Endothelial cell of umbilical vein (primary cell): Measurements from ENCODE around the gene CPSF2. TPM values are rescaled to one million over a fixed set of nuclear protein-coding genes. Genes with fewer than 3 reads are reported as not detected.

Experiments used
- BruUV-seq: library from RNA; stranded (reverse); fragments of 400-500 nt; replicated peaks from 2 replicates; lab custom pipeline; 2021; lab: Mats Ljungman, UMichigan
- CTCF ChIA-PET: fragments of 300-600, 350-600 bp; sonication (Branson Sonifier 250); formaldehyde crosslinking; loops from one replicate; lab custom pipeline; 2021; ENCODE audit warnings: antibody characterized with exemption, inconsistent platforms; lab: Charles Lee
- POLR2A ChIA-PET: fragments of 300-600, 350-600 bp; sonication (Branson Sonifier 250); formaldehyde crosslinking; loops from one replicate; lab custom pipeline; 2021; ENCODE audit warnings: antibody characterized with exemption, inconsistent platforms; lab: Charles Lee
- DNase-seq: peaks from one replicate; pipeline ENCODE4 v3.0.0-alpha.2; 2011; ENCODE audit warnings: low read depth, low spot score
- FAIRE-seq: peaks from 2 replicates; lab custom pipeline; 2011; peaks lifted over from hg19 to GRCh38; lab: Jason Lieb, UNC
- H2AFZ ChIP-seq: 2 replicates; pipeline ENCODE4 v1.6.0; 2012; ENCODE audit warnings: low read depth, low read length, control low read depth, inconsistent platforms
- H3K27ac ChIP-seq: 2 replicates; pipeline ENCODE4 v1.5.1; 2011; ENCODE audit warnings: low read depth, mild to moderate bottlenecking, control low read depth, low read length, moderate library complexity; ENCODE audit not compliant: insufficient read depth
- H3K27me3 ChIP-seq, 2 experiments: 2 replicates each; pipeline versions ENCODE4 v1.6.0 to v1.6.1; 2011; ENCODE audit warnings: low read length in 2 of 2, mixed read lengths in 1 of 2; ENCODE audit not compliant: control insufficient read depth in 2 of 2, insufficient read depth in 2 of 2
- H3K36me3 ChIP-seq, 2 experiments: 2 replicates in 1 of 2; 3 replicates in 1 of 2; pipeline ENCODE4 v1.5.1; 2011; ENCODE audit warnings: low read length in 2 of 2, mild to moderate bottlenecking in 1 of 2, moderate library complexity in 1 of 2; ENCODE audit not compliant: control insufficient read depth in 2 of 2, insufficient read depth in 2 of 2; ENCODE audit errors: extremely low read depth in 1 of 2
- H3K4me1 ChIP-seq: 3 replicates; pipeline ENCODE4 v1.5.1; 2011; ENCODE audit warnings: mild to moderate bottlenecking, low read length; ENCODE audit not compliant: control insufficient read depth, insufficient read depth; ENCODE audit errors: extremely low read depth
- H3K4me2 ChIP-seq: 2 replicates; pipeline ENCODE4 v1.6.1; 2011; ENCODE audit warnings: low read length, control low read depth, mixed read lengths; ENCODE audit not compliant: insufficient read depth
- H3K4me3 ChIP-seq, 3 experiments: fragments of 200-600 bp in 1 of 3; sonication (generic), shearing (Covaris generic) in 1 of 3; replicated peaks in 1 of 3; 2 replicates each; pipeline ENCODE4 v1.5.1; 2011 to 2016; ENCODE audit warnings: control low read depth in 3 of 3, low read length in 3 of 3, mild to moderate bottlenecking in 2 of 3, inconsistent platforms in 1 of 3, low read depth in 1 of 3, moderate library complexity in 1 of 3; ENCODE audit not compliant: insufficient read depth in 1 of 3
- H3K79me2 ChIP-seq: 2 replicates; pipeline ENCODE4 v1.6.0; 2012; ENCODE audit warnings: low read length, inconsistent platforms; ENCODE audit not compliant: control insufficient read depth, insufficient read depth
- H3K9ac ChIP-seq: replicated peaks from 2 replicates; pipeline ENCODE3; 2011; ENCODE audit warnings: low read length, control low read depth; ENCODE audit not compliant: insufficient read depth; ENCODE audit errors: extremely low read depth
- H3K9me1 ChIP-seq: replicated peaks from 3 replicates; pipeline ENCODE4 v1.6.0; 2011; ENCODE audit warnings: mild to moderate bottlenecking, low read length; ENCODE audit not compliant: control insufficient read depth, insufficient read depth; ENCODE audit errors: extremely low read depth
- H3K9me3 ChIP-seq: replicated peaks from 2 replicates; pipeline ENCODE4 v1.5.1; 2012; ENCODE audit warnings: low read length, inconsistent platforms; ENCODE audit not compliant: control insufficient read depth, insufficient read depth
- H4K20me1 ChIP-seq: replicated peaks from 2 replicates; pipeline ENCODE3; 2011; ENCODE audit warnings: mild to moderate bottlenecking, low read length; ENCODE audit not compliant: control insufficient read depth, insufficient read depth; ENCODE audit errors: extremely low read depth
- CTCF ChIP-seq, 2 donors: IDR thresholded peaks; 1 replicate in 1 of 2; 2 replicates in 1 of 2; pipeline ENCODE4 v1.5.1; 2011; ENCODE audit warnings: low read length in 2 of 2, mild to moderate bottlenecking in 2 of 2, moderate library complexity in 2 of 2, control low read depth in 1 of 2, inconsistent platforms in 1 of 2, low read depth in 1 of 2; ENCODE audit not compliant: insufficient read depth in 1 of 2; ENCODE audit errors: extremely low read depth in 1 of 2
- EZH2 ChIP-seq: IDR thresholded peaks from 2 replicates; pipeline ENCODE4 v1.6.1; 2012; ENCODE audit warnings: borderline replicate concordance, low read depth, mild to moderate bottlenecking, moderate library complexity, low read length, inconsistent platforms; ENCODE audit not compliant: severe bottlenecking
- FOS ChIP-seq: IDR thresholded peaks from 2 replicates; pipeline ENCODE4 v1.6.1; 2011; ENCODE audit warnings: mild to moderate bottlenecking, low read length, moderate library complexity, borderline replicate concordance; ENCODE audit not compliant: insufficient read depth
- GATA2 ChIP-seq: IDR thresholded peaks from 2 replicates; pipeline ENCODE4 v1.7.0; 2011; ENCODE audit warnings: low read depth, mild to moderate bottlenecking, moderate library complexity, mixed read lengths, low read length; ENCODE audit not compliant: insufficient read length, insufficient read depth
- JUN ChIP-seq: IDR thresholded peaks from 2 replicates; pipeline ENCODE4 v1.6.1; 2011; ENCODE audit warnings: borderline replicate concordance, low read depth; ENCODE audit not compliant: insufficient read length, insufficient read depth
- MYC ChIP-seq: IDR thresholded peaks from one replicate; pipeline ENCODE4 v1.6.1; 2011; ENCODE audit warnings: mild to moderate bottlenecking, low read depth, low read length
- POLR2A ChIP-seq: IDR thresholded peaks from 2 replicates; pipeline ENCODE4 v1.6.1; 2012; ENCODE audit warnings: low read depth, mild to moderate bottlenecking, control low read depth, low read length
- POLR2AphosphoS5 ChIP-seq: IDR thresholded peaks from 2 replicates; pipeline ENCODE4 v1.6.1; 2012; ENCODE audit warnings: low read depth, mild to moderate bottlenecking, control low read depth, low read length, moderate library complexity; ENCODE audit not compliant: insufficient read depth
- dilution Hi-C: fragments of 300-500 bp; cut with MboI; formaldehyde crosslinking; loops from one replicate; pipeline ENCODE4 v1.15.0; 2019; ENCODE audit warnings: low sequenced_read_pairs; ENCODE audit not compliant: extremely low pct_ligation_motif_present
- intact Hi-C: fragments of 100-400 bp; cut with micrococcal nuclease; formaldehyde crosslinking; loops from one replicate; pipeline ENCODE4 v1.10.0; 2022
- polyA plus RNA-seq, 4 experiments: library from polyadenylated mRNA; depleted of rRNA in 3 of 4; stranded (reverse) in 3 of 4; unstranded in 1 of 4; fragments of >200 nt; gene quantifications; 2 replicates each; pipeline versions ENCODE4 v1.2.1 to v1.2.3, GENCODE V29; 2011 to 2012; ENCODE audit warnings: missing spikeins in 1 of 4
- total RNA-seq: library from RNA; stranded (reverse); gene quantifications from 2 replicates; pipeline ENCODE4 v1.2.3, GENCODE V29; 2021
- TF ChIP-seq, protein P1 (sequence below): IDR thresholded peaks from 2 replicates; pipeline ENCODE4 v1.6.1; 2011; ENCODE audit not compliant: insufficient read depth, insufficient read length

CPSF2 gene
- total and polyA plus RNA-seq, 2 donors (not counting 3 experiments of a cell fraction or from before 2014, with no cell fraction given), result 8.3 to 81.7 TPM

DNA sequence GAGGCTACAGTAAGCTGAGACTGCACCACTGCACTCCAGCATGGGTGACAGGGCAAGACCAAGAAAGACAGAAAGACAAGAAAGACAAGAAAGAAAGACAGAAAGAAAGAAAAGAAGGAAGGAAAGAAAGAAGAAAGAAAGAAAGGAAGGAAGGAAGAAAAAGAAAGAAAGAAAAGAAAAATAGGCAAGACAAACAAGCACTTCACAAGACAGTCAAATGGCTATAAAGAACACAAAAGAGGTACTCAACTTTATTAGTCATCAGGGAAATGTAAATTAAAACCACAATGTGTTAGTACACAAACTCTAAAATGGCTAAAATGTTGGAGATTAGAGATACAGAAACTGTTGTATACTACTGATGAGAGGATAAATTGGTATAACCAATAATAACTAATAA, 22.0 kb upstream of the CPSF2 start:
- no peak overlapping the region for H3K9ac ChIP-seq
- CTCF ChIA-PET, result no interaction called here
- peaks cover 27% of the 10 kb centered on the region for H3K79me2 ChIP-seq
- intact Hi-C loops, result loop anchor here (10.0 kb wide), 1 partner anchor 1085 kb away; the partner anchor contains the start of genes LYSET and MOAP1
- no peaks in the 10 kb centered on the region for H3K9me3 ChIP-seq
- dilution Hi-C loops, result no loop called here
- no peak for TF ChIP-seq GATA2
- no peak for TF ChIP-seq CTCF (IDR thresholded peaks at IDR 0.05; ENCODE audit: extremely low read depth in 1 of 2, insufficient read depth in 1 of 2, low read depth in 1 of 2, low read length in 2 of 2)
- TF ChIP-seq JUN, result no peak
- no peak for TF ChIP-seq POLR2AphosphoS5
- TF ChIP-seq MYC, result no peak
- TF ChIP-seq, protein P1, sequence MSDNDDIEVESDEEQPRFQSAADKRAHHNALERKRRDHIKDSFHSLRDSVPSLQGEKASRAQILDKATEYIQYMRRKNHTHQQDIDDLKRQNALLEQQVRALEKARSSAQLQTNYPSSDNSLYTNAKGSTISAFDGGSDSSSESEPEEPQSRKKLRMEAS, result no peak
- TF ChIP-seq FOS, result no peak
- no peak for TF ChIP-seq EZH2
- TF ChIP-seq POLR2A, result no peak
- no peak overlapping the region for H3K27ac ChIP-seq
- DNase-seq (no peak), FAIRE-seq (no peak)
- no peak overlapping the region for H2AFZ ChIP-seq
- no TSS peak for BruUV-seq
- no peaks in the 10 kb centered on the region for H3K27me3 ChIP-seq
- no peak overlapping the region for H3K4me2 ChIP-seq
- H4K20me1 ChIP-seq, result no peaks in the 10 kb centered on the region
- no peak overlapping the region for H3K4me3 ChIP-seq
- H3K36me3 ChIP-seq, result peaks cover 2 to 3% of the 10 kb centered on the region in 2 experiments
- POLR2A ChIA-PET, result no interaction called here
- no peaks in the 10 kb centered on the region for H3K4me1 ChIP-seq
- no peaks in the 10 kb centered on the region for H3K9me1 ChIP-seq
